Activated CD4-positive, alpha-beta T cell treated with anti-CD3 and anti-CD28 coated beads, Interleukin-2, amount 10 ng/mL, durations not matched to agents 24 days and 14 days (primary cell): ENCODE results near the gene ZSWIM7. TPM values are rescaled to one million over a fixed set of nuclear protein-coding genes. Genes with fewer than 3 reads are reported as not detected.
A peak's percentile ranks its signal among the peaks of the same experiment; 100 is the strongest.

Experiments
- DNase-seq: peaks from one replicate; pipeline ENCODE4 v3.0.0; 2022
- H3K27ac Mint-ChIP-seq: one replicate; pipeline ENCODE4 v1.8.0; 2022; ENCODE audit warnings: mild to moderate bottlenecking, mixed read lengths
- H3K27me3 Mint-ChIP-seq: one replicate; pipeline ENCODE4 v1.8.0; 2022; ENCODE audit warnings: mixed read lengths
- H3K36me3 Mint-ChIP-seq: one replicate; pipeline ENCODE4 v1.8.0; 2022; ENCODE audit warnings: low read depth, mild to moderate bottlenecking, mixed read lengths
- H3K4me1 Mint-ChIP-seq: one replicate; pipeline ENCODE4 v1.8.0; 2021; ENCODE audit warnings: mixed read lengths
- H3K4me3 Mint-ChIP-seq: one replicate; pipeline ENCODE4 v1.8.0; 2022; ENCODE audit warnings: mild to moderate bottlenecking, moderate library complexity, mixed read lengths
- H3K9me3 Mint-ChIP-seq: one replicate; pipeline ENCODE4 v1.8.0; 2021; ENCODE audit warnings: mixed read lengths
- intact Hi-C: fragments of 100-400 bp; cut with micrococcal nuclease; formaldehyde crosslinking; loops from one replicate; pipeline ENCODE4 v1.15.1; 2023
- total RNA-seq: library from RNA; stranded (reverse); gene quantifications from 2 replicates; pipeline ENCODE4 v1.2.3, GENCODE V29; 2022

The ZSWIM7 gene, protein sequence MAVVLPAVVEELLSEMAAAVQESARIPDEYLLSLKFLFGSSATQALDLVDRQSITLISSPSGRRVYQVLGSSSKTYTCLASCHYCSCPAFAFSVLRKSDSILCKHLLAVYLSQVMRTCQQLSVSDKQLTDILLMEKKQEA
- total RNA-seq, result 10.1 and 11.0 TPM in 2 replicates

- H3K27ac Mint-ChIP-seq, result peak within 1 kb of the TSS; percentile 98
- H3K27me3 Mint-ChIP-seq, result no peaks in the 10 kb centered on the region
- peak within 1 kb of the TSS; percentile 91 for H3K4me3 Mint-ChIP-seq
- intact Hi-C loops, result loop anchor here (1.0 to 10.0 kb wide), 4 partner anchors 40 to 745 kb away; no protein-coding TSS in a partner anchor
- H3K4me1 Mint-ChIP-seq, result peaks cover 21% of the 10 kb centered on the region
- no peaks in the 10 kb centered on the region for H3K9me3 Mint-ChIP-seq
- DNase-seq, result peak; percentile 98
- H3K36me3 Mint-ChIP-seq, result peaks cover 42% of the 10 kb centered on the region
Measured at GRCh38 chr17:15999141-15999973, at the start of gene ZSWIM7, which contains the start of gene TTC19. Gene ZSWIM7 (minus strand): TSS chr17:15999704. CDS start chr17:15999594, 110 bp downstream. Gene TTC19 (plus strand): TSS chr17:15999824. CDS start chr17:15999849, 25 bp downstream.

DNA sequence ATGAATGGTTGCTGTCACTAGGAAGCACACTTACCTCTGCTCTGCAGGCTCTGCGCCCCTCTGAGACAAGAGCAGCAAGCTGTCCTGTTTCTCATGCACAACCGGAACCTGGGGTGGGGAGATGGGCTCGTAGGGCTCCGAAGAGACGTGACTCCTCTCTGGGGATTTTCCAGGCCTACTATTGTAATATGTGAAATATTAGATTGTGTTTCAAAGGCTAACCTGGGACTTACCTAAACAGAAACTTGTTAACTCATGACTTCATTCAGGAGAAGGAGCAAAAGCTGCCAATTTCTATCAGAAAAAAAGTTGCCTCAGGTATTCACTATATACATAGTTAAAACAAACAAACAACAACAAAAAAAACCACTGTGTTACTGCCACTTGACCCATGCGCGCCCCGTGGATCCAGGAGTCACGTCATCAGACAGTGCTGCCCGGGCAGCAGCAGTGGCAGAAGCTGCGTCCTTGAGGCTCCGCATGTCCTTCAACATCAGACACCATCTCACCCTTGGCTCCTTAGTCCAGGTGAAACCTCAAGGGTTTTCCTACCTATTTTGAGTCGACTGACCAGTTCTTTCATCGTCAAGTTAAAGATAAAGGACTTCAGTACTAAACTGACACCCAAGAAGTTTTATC lies 49.4 kb upstream of the ZSWIM7 start:
- H3K9me3 Mint-ChIP-seq, result no peaks in the 10 kb centered on the region

DNA sequence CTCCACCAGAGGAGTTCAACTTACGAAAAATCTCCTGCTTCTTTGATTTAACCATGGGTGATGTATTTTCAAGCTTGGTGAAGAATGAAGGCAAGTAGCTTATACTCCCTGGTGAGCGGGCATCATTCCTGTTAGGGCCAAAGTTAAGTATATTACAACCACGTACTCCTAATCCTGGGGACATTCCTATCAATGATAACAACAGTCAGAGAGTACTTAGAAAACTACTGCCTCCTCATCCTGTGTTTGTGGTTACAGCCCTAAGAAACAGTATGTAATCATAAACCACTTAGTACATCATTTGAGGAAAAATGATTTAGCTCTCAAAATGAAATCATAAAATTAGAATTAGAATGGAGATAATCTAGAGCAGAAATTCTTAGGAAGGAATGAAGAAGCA lies 47.5 kb upstream of the ZSWIM7 start:
- Mint-ChIP-seq H3K27me3 (no peaks in the 10 kb centered on the region), H3K27ac (peak overlapping the region; percentile 26), H3K4me1 (peaks cover 17% of the 10 kb centered on the region), H3K36me3 (peaks cover 49% of the 10 kb centered on the region), H3K4me3 (no peak overlapping the region), H3K9me3 (no peaks in the 10 kb centered on the region)
- DNase-seq, result no peak
- intact Hi-C loops, result no loop called here

More for the DNA sequence above, 49.4 kb upstream of the ZSWIM7 start:
- no peak overlapping the region for H3K4me3 Mint-ChIP-seq
- H3K36me3 Mint-ChIP-seq, result peaks cover 58% of the 10 kb centered on the region
- H3K27me3 Mint-ChIP-seq, result no peaks in the 10 kb centered on the region
- peaks cover 20% of the 10 kb centered on the region for H3K4me1 Mint-ChIP-seq
- intact Hi-C loops, result no loop called here
- DNase-seq, result no peak
- H3K27ac Mint-ChIP-seq, result no peak overlapping the region

GRCh38 chr17:16044487-16044886 lies 45.0 kb upstream of the ZSWIM7 start:
- peaks cover 53% of the 10 kb centered on the region for H3K36me3 Mint-ChIP-seq
- no peak overlapping the region for H3K4me3 Mint-ChIP-seq
- H3K27ac Mint-ChIP-seq, result no peak overlapping the region
- no peaks in the 10 kb centered on the region for H3K9me3 Mint-ChIP-seq
- H3K27me3 Mint-ChIP-seq, result no peaks in the 10 kb centered on the region
- intact Hi-C loops, result no loop called here
- H3K4me1 Mint-ChIP-seq, result peaks cover 13% of the 10 kb centered on the region
- no peak for DNase-seq

GRCh38 chr17:16040710-16041251 lies 41.3 kb upstream of the ZSWIM7 start:
- intact Hi-C loops, result no loop called here
- Mint-ChIP-seq H3K27ac (no peak overlapping the region), H3K4me3 (no peak overlapping the region), H3K36me3 (peaks cover 57% of the 10 kb centered on the region), H3K4me1 (peaks cover 4% of the 10 kb centered on the region), H3K9me3 (no peaks in the 10 kb centered on the region), H3K27me3 (no peaks in the 10 kb centered on the region)
- DNase-seq, result no peak

GRCh38 chr17:16037636-16038035 lies 38.1 kb upstream of the ZSWIM7 start:
- no peaks in the 10 kb centered on the region for H3K9me3 Mint-ChIP-seq
- peaks cover 68% of the 10 kb centered on the region for H3K36me3 Mint-ChIP-seq
- intact Hi-C loops, result no loop called here
- no peaks in the 10 kb centered on the region for H3K27me3 Mint-ChIP-seq
- peak overlapping the region; percentile 2 for H3K27ac Mint-ChIP-seq
- no peak overlapping the region for H3K4me3 Mint-ChIP-seq
- peaks cover 9% of the 10 kb centered on the region for H3K4me1 Mint-ChIP-seq
- no peak for DNase-seq

DNA sequence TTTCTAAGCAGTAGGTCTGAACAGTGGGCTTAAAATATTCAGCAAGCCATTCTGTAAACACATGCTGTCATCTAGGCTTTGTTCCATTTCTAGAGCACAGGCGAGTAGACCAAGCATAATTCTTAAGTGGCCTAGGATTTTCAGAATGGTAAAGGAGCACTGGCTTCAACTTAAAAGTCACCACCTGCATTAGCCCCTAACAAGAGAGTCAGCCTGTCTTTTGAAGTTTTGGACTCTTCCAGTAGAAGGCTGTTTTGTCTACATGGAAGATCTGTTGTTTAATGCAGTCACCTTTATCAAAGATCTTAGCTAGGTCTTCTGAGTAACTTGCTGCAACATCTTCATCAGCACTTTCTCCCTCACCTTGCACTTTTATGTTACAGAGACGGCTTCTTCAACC lies 36.8 kb upstream of the ZSWIM7 start:
- no peak for DNase-seq
- intact Hi-C loops, result no loop called here
- no peaks in the 10 kb centered on the region for H3K9me3 Mint-ChIP-seq
- H3K27me3 Mint-ChIP-seq, result no peaks in the 10 kb centered on the region
- H3K27ac Mint-ChIP-seq, result no peak overlapping the region
- peaks cover 11% of the 10 kb centered on the region for H3K4me1 Mint-ChIP-seq
- no peak overlapping the region for H3K4me3 Mint-ChIP-seq
- H3K36me3 Mint-ChIP-seq, result peaks cover 71% of the 10 kb centered on the region

- Mint-ChIP-seq H3K9me3 (no peaks in the 10 kb centered on the region), H3K27ac (peak overlapping the region; percentile 32), H3K4me3 (no peak overlapping the region), H3K36me3 (peaks cover 69% of the 10 kb centered on the region), H3K27me3 (no peaks in the 10 kb centered on the region), H3K4me1 (peaks cover 11% of the 10 kb centered on the region)
- intact Hi-C loops, result no loop called here
- DNase-seq, result no peak
Measured at GRCh38 chr17:16033729-16034349, 34.3 kb upstream of the ZSWIM7 start.

DNA sequence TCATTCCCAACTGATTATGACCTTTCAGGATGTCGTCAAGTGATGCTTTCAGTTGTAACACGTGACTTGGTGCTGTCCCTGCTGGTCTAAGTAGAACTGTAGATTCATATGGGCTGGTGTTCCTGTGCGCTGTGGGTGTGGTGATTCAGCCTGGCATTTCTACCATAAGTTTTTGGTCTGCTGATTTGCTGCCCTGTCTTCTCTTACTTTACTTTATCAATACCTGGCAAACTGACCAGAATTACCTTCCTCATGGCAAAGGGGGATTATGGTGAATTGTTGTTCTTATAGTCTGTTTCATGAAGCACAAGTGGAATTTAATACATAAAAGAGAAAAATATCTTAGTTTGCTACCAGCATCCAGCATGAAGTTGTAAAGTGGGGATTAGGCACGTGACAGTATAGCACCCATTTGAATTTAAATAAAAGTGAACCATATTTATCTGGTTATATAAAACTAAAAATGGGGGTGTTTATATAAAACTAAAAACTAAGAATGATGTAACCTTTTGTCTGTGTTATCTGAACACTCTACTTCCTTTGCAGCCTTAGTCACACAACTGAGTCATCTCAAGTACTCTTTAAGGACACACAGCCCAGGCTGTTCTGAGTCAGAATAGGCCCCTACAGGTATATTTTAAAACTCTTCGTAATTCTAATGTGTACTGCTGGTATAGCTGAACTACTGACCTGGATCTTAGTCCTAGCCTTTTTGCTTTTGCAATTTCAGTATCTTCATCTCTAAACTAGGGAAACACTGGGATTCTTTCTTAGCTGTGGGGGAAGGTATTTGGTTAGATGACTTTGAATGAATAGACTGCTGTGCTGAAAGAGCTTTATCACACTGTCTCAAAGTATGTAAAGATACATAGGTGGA lies 28.4 kb upstream of the ZSWIM7 start:
- H3K9me3 Mint-ChIP-seq, result no peaks in the 10 kb centered on the region
- peak overlapping the region; percentile 71 for H3K4me3 Mint-ChIP-seq
- H3K36me3 Mint-ChIP-seq, result peaks cover 77% of the 10 kb centered on the region
- no peaks in the 10 kb centered on the region for H3K27me3 Mint-ChIP-seq
- peak overlapping the region; percentile 93 for H3K27ac Mint-ChIP-seq
- intact Hi-C loops, result loop anchor here (1.0 to 10.0 kb wide), 5 partner anchors 27 to 497 kb away; partner anchors contain the start of genes NCOR1 and PIGL
- H3K4me1 Mint-ChIP-seq, result peaks cover 20% of the 10 kb centered on the region
- peak; percentile 78 for DNase-seq

DNA sequence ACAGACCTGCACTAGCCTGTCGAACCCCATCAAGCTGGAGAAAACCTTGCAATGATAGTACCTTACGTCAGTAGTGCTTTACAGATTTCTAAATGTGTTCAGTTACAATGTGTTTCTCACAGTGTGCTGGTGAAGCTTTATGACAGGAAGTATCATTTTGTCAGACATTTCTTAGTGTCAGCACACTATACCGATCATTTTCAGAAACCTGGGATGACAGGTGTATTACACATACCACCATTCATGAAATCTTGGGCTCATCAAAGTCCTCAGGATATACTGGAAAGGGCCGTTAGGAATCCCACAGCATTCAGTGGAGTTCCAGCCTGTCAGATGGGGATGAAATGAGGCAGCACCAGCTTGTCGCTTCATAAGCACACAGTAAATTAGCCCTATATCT lies 27.4 kb upstream of the ZSWIM7 start:
- Mint-ChIP-seq H3K4me3 (peak overlapping the region; percentile 71), H3K36me3 (peaks cover 71% of the 10 kb centered on the region), H3K27me3 (no peaks in the 10 kb centered on the region), H3K9me3 (no peaks in the 10 kb centered on the region), H3K4me1 (peaks cover 21% of the 10 kb centered on the region), H3K27ac (peak overlapping the region; percentile 93)
- intact Hi-C loops, result loop anchor here (1.0 to 10.0 kb wide), 4 partner anchors 26 to 498 kb away; partner anchors contain the start of genes NCOR1 and PIGL
- DNase-seq, result no peak

GRCh38 chr17:16025202-16025601 lies 25.7 kb upstream of the ZSWIM7 start:
- Mint-ChIP-seq H3K9me3 (no peaks in the 10 kb centered on the region), H3K36me3 (peaks cover 72% of the 10 kb centered on the region), H3K4me1 (peaks cover 22% of the 10 kb centered on the region), H3K4me3 (no peak overlapping the region), H3K27ac (peak overlapping the region; percentile 28), H3K27me3 (no peaks in the 10 kb centered on the region)
- intact Hi-C loops, result loop anchor here (5.0 to 10.0 kb wide), 2 partner anchors 192 to 500 kb away; partner anchors contain the start of genes NCOR1 and PIGL
- no peak for DNase-seq

DNA sequence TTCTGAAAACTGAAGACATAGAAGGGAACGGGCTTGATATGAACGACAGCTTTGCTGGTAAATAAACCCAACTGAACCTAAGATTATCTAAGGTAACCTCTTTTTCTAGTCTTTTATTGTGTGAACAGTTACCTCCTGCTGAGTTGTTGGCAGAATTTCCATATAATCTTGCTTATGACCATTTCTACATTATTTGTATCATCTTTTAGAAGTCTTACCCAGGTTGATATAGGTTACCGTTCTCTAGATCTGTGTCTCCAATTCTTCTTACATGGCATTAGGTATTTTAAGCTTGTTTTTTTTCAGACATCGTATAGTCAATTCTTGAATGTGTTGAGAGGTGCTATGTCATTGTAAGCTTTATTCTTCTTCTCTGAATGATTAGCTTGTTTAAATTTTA lies 24.4 kb upstream of the ZSWIM7 start:
- Mint-ChIP-seq H3K4me3 (no peak overlapping the region), H3K27me3 (no peaks in the 10 kb centered on the region), H3K36me3 (peaks cover 69% of the 10 kb centered on the region), H3K9me3 (no peaks in the 10 kb centered on the region), H3K4me1 (peaks cover 22% of the 10 kb centered on the region), H3K27ac (no peak overlapping the region)
- DNase-seq, result no peak
- intact Hi-C loops, result loop anchor here (10.0 kb wide), 1 partner anchor 501 kb away; no protein-coding TSS in a partner anchor
